Testis (tissue), 2 donors: ENCODE data around the gene TAS1R1.

ENCODE experiments used
- CTCF ChIP-seq, 3 experiments: fragments of 450-650 bp in 2 of 3; fragments of 200-600 bp in 1 of 3; sonication (generic) in 1 of 3; IDR thresholded peaks; one replicate each; pipeline ENCODE4 v1.5.1; 2016 to 2019; ENCODE audit warnings: antibody characterized with exemption in 3 of 3, mild to moderate bottlenecking in 2 of 3, moderate library complexity in 1 of 3
- POLR2A ChIP-seq: fragments of 450-650 bp; IDR thresholded peaks from one replicate; pipeline ENCODE4 v1.6.1; 2017; ENCODE audit warnings: antibody characterized with exemption, mild to moderate bottlenecking, moderate library complexity

GRCh38 chr1:6526316-6526715, 28.8 kb upstream of the TAS1R1 start:
- TF ChIP-seq CTCF (IDR thresholded peaks at IDR 0.05) (no peak), POLR2A (no peak)
